ENCODE measurements around the gene MPL. TPM values are rescaled to one million over a fixed set of nuclear protein-coding genes. Genes with fewer than 3 reads are reported as not detected.
A peak's percentile ranks its signal among the peaks of the same experiment; 100 is the strongest.

MPL gene
- total and polyA plus RNA-seq, 5 experiments from 2014 or later = not detected

DNA sequence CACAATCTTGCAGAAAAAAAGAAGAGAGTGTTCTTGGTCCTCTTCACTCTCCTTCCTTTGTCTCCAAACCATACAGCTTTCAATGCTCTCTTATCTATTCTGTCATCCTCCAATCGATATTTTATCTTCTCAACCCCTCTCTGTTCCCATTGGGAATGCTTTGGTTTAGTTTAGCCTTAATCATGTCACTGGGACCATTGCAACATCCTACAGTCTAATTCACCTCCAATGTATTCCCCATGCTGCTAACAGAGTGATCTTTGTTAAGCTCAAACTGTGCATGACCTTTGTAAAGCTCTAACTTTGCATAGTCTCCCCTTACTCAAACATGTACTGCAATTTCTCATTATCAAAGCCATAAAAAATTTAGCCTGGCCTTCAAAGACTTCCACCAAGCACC lies 2.9 kb downstream of the MPL start:
- DNase-seq = no peak
- no peaks in the 10 kb centered on the region for H3K36me3 Mint-ChIP-seq
- ATAC-seq = no peak
- no peak overlapping the region for H3K27ac Mint-ChIP-seq
- POLR2A ChIA-PET = no interaction called here
- H3K4me1 Mint-ChIP-seq = peaks cover 0 to 2% (median 0%) of the 10 kb centered on the region in 4 donors
- no peaks in the 10 kb centered on the region for H3K9me3 Mint-ChIP-seq
- peaks cover 0 to 1% (median 0%) of the 10 kb centered on the region in 5 donors for H3K27me3 Mint-ChIP-seq
- H3K4me3 Mint-ChIP-seq = no peak overlapping the region

DNA sequence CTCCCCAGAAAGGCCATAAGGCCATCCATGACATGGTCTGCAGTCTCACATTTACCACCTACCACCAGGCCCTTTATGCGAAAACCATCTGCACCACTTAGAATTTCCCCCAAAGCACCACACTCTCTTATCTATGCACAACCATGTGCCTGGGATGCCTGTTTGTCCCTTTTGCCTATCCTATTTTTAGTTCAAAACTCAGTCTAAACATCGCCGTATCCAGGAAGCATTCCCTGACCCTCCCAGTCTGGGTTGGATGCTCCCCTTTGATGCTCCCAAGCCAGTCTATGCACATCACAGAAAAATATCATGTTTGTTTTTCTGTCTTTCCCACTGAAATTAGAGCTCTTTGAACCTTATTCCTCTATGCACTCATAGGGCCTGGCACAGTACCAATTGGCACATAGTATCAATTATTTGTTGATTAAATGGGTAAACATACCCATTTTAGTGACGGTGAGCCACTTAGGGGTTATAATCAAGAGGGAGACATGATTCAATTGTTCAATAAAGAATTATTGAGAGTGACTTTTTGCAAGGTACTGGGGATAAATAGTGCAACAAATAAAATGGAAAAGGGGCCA lies 6.7 kb downstream of the MPL start:
- Mint-ChIP-seq H3K27ac (peak overlapping the region in 2 of 10 donors; percentile 1 to 56), H3K27me3 (no peaks in the 10 kb centered on the region), H3K36me3 (no peaks in the 10 kb centered on the region), H3K9me3 (no peaks in the 10 kb centered on the region), H3K4me1 (peaks cover under 1 to 7% (median 4%) of the 10 kb centered on the region in 4 donors), H3K4me3 (no peak overlapping the region)
- ATAC-seq = no peak
- POLR2A ChIA-PET = no interaction called here
- no peak for DNase-seq

DNA sequence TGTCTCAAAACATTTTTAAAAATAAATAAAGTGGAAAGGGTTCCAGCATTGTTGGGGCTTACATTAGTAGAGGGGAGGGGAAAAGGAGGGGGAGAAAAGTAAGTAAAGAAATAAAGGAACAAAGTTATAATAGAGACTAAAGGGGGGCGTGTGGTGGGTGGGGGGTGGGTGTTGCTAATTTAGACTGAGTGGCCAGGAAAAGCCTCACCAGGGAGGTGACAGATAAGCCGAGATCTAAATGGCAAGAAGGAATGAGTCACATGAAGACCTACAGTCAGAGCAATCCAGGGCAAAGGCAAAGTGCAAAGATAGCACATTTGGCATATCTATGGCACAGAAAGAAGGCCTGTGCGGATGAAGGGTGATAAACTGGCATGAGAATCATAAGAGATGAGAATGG lies 7.5 kb downstream of the MPL start:
- ATAC-seq (no peak), DNase-seq (no peak)
- Mint-ChIP-seq H3K4me1 (peaks cover 6 to 13% (median 10%) of the 10 kb centered on the region in 4 donors), H3K27ac (no peak overlapping the region), H3K4me3 (no peak overlapping the region), H3K27me3 (no peaks in the 10 kb centered on the region), H3K36me3 (no peaks in the 10 kb centered on the region), H3K9me3 (no peaks in the 10 kb centered on the region)
- POLR2A ChIA-PET = no interaction called here

DNA sequence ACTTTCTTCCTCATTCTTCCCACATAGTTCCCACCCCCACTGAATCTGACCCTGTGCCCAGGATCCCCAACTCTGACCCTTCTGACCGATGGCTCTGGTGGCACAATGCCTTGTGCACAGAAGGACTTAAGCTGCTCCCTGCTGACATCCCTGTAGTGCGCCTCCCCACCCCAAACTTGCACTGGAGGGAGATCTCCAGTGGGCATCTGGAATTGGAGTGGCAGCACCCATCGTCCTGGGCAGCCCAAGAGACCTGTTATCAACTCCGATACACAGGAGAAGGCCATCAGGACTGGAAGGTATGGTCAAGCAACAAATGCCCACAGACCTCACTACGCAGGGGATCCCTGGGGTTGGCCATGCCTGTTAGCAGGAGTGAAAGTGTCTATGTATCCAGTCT lies 9.0 kb downstream of the MPL start:
- Mint-ChIP-seq H3K36me3 (no peaks in the 10 kb centered on the region), H3K27ac (peak overlapping the region in 1 of 10 donors; percentile 17)
- POLR2A ChIA-PET = no interaction called here

DNA sequence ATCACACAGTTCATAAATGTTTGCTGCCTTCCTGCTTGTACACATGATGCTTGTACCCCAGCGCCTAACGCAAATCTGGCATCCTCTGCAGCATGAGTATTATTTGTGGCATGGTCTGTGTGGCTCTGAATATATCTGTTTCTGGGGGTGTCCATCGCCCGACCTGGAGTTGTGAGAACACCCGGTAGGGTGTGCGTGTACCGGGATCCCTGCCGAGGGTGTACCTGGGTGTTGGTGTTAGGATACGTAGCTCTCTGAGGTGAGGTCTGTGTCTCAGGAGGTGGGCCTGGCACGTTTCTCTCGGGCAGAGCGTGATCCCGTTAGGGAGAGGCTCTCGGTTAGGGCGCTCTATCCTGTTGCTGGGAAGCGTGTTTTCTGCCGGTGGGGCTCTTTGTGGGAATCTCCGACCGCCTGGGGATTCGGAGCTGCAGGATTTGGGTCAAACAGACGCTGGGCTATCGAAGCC lies 10.8 kb downstream of the MPL start:
- ATAC-seq (no peak), DNase-seq (no peak)
- H3K4me1 Mint-ChIP-seq = peaks cover 6 to 16% (median 11%) of the 10 kb centered on the region in 4 donors
- no peaks in the 10 kb centered on the region for H3K27me3 Mint-ChIP-seq
- H3K9me3 Mint-ChIP-seq = no peaks in the 10 kb centered on the region
- peak overlapping the region in 9 of 10 donors; percentile 11 to 84 (median 68) for H3K4me3 Mint-ChIP-seq
- peak overlapping the region in 8 of 10 donors; percentile 14 to 87 (median 73) for H3K27ac Mint-ChIP-seq
- POLR2A ChIA-PET = interaction anchor here (0.9 to 1.1 kb wide), 4 partner anchors 10 to 42 kb away, joined by 3 to 4 read pairs (median 3); partner anchors contain the start of genes CDC20, MED8 and SZT2
- H3K36me3 Mint-ChIP-seq = no peaks in the 10 kb centered on the region

More for the DNA sequence above, 9.0 kb downstream of the MPL start:
- Mint-ChIP-seq H3K9me3 (no peaks in the 10 kb centered on the region), H3K4me1 (peaks cover 6 to 13% (median 10%) of the 10 kb centered on the region in 4 donors), H3K27me3 (no peaks in the 10 kb centered on the region), H3K4me3 (no peak overlapping the region)
- DNase-seq (no peak), ATAC-seq (no peak)

DNA sequence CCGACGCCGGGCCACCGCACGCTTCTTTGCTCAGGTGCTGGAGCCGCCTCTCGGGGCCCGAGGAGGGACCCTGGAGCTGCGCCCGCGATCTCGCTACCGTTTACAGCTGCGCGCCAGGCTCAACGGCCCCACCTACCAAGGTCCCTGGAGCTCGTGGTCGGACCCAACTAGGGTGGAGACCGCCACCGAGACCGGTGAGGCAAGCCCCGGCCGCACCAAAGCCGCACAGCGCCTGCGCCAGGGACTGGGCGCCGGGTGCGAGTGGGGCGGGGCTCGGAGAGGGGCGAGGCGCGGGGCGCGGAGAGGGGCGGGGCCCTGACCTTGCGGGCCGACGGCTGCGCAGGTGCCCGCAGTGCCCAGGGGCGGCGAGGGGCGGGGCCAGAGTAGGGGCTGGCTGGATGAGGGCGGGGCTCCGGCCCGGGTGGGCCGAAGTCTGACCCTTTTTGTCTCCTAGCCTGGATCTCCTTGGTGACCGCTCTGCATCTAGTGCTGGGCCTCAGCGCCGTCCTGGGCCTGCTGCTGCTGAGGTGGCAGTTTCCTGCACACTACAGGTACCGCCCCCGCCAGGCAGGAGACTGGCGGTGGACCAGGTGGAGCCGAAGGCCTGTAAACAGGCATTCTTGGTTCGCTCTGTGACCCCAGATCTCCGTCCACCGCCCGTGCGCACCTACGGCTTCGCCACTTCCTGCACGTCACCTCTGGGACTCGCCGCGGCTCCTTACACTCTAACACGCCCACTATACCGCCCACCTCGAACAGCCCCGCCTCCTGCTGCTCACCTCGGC lies 11.4 kb downstream of the MPL start:
- DNase-seq (peak; percentile 19 to 85 (median 71)), ATAC-seq (peak; percentile 84 to 92)
- H3K36me3 Mint-ChIP-seq = no peaks in the 10 kb centered on the region
- H3K9me3 Mint-ChIP-seq = no peaks in the 10 kb centered on the region
- no peaks in the 10 kb centered on the region for H3K27me3 Mint-ChIP-seq
- H3K4me3 Mint-ChIP-seq = peak overlapping the region; percentile 44 to 87 (median 82)
- POLR2A ChIA-PET = interaction anchor here (0.9 to 1.1 kb wide), 4 partner anchors 10 to 41 kb away, joined by 3 to 4 read pairs (median 3); partner anchors contain the start of genes CDC20, MED8 and SZT2
- H3K27ac Mint-ChIP-seq = peak overlapping the region in 9 of 10 donors; percentile 75 to 98 (median 94)
- H3K4me1 Mint-ChIP-seq = peaks cover 6 to 14% (median 12%) of the 10 kb centered on the region in 4 donors

DNA sequence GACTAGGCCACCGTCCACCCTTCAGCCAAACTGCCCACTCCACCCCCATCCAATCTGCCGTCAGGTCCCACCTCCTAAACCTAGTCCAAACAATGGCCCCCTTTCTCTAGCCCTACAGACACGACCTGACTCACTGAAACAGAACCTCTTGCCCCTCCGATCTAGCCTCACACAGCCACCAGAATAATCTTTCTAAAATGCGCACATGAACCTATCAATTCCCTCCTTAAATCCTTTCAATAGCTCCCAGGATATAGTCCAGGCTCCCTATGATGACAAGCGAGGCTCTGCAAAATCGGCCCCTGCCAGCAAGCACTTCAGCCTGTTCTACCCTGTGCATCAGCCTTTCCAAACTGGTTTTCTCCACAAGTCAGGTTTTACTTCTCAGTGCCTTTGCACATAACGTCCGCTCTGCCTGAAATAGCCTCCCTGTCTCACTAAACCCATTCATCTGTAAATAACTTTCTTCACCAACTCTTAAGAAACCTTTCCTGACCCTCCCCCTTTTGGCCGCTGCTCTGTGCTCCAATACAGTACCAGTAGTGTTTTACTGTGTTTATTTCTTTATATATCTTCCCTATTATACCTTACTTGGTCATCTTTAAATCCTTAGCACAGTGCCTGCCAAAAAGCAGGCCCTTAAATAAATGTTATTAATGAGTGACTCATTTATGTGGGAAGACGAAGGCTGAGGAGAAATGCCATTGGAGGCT lies 12.1 kb downstream of the MPL start:
- Mint-ChIP-seq H3K9me3 (no peaks in the 10 kb centered on the region), H3K4me3 (peak overlapping the region; percentile 44 to 87 (median 82)), H3K27ac (peak overlapping the region; percentile 66 to 98 (median 94)), H3K4me1 (peaks cover 6 to 15% (median 12%) of the 10 kb centered on the region in 4 donors), H3K36me3 (no peaks in the 10 kb centered on the region), H3K27me3 (no peaks in the 10 kb centered on the region)
- POLR2A ChIA-PET = no interaction called here
- DNase-seq = no peak
- peak in 1 of 2 donors; percentile 3 for ATAC-seq

DNA sequence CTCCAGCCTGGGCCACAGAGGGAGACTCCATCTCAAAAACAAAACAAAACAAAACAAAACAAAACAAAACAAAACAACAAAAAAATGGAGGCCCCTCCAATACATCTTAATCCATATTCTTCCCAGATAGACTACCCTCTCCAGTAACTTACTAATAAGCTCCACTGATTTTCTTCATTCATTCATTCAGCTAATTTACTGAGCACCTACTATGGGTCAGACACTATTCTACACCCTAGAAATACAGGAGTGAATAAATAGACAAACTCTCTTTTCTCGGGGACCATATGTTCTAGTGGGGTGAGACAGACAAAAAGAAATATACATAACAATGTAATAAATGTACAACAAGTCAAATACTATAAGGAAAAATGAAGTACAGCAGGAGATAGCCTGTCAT lies 13.4 kb downstream of the MPL start:
- ATAC-seq (no peak), DNase-seq (no peak)
- no peak overlapping the region for H3K4me3 Mint-ChIP-seq
- POLR2A ChIA-PET = no interaction called here
- H3K27ac Mint-ChIP-seq = peak overlapping the region in 6 of 10 donors; percentile 4 to 98 (median 62)
- no peaks in the 10 kb centered on the region for H3K9me3 Mint-ChIP-seq
- no peaks in the 10 kb centered on the region for H3K36me3 Mint-ChIP-seq
- H3K4me1 Mint-ChIP-seq = peaks cover 6 to 15% (median 11%) of the 10 kb centered on the region in 4 donors
- no peaks in the 10 kb centered on the region for H3K27me3 Mint-ChIP-seq

DNA sequence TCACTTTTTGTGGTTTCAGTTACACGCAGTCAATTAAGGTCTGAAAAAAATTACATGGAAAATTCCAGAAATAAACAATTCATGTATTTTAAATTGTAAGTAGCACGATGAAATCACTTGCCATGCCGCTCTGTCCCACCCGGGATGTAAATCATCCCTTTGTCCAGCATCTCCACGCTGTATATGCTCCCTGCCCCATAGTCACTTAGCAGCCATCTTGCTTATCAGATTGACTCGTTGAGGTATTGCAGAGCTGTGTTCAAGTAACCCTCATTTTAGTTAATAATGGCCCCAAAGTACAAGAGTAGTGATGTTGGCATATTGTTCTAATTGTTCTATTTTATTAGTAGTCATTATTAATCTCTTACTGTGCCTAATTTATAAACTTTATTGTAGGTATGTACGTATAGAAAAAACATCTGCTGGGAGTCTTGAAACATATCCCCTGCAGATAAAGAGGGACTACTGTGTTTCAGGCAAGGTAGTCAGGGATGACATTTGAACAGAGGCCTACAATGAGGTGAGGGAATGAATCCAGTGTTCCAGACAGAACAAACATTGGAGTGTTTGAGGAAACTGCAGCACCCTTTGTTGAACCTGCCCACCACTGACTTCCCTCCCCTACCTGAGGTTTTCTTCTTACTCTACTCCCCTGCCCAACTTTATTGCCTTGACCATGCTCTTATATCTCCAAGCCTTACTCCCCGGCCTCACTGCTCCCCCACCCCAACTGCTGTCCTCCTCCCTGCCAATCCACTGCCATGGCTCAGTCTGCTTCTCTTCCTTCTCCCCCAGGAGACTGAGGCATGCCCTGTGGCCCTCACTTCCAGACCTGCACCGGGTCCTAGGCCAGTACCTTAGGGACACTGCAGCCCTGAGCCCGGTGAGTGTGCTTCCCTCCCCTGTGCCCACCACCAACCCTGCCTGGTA lies 14.1 kb downstream of the MPL start:
- peak overlapping the region in 6 of 10 donors; percentile 21 to 98 (median 77) for H3K27ac Mint-ChIP-seq
- DNase-seq = no peak
- no peak overlapping the region for H3K4me3 Mint-ChIP-seq
- POLR2A ChIA-PET = interaction anchor here (1.8 kb wide), 1 partner anchor 15 kb away, joined by 4 read pairs; no protein-coding TSS in a partner anchor
- peaks cover 6 to 15% (median 11%) of the 10 kb centered on the region in 4 donors for H3K4me1 Mint-ChIP-seq
- H3K9me3 Mint-ChIP-seq = no peaks in the 10 kb centered on the region
- no peaks in the 10 kb centered on the region for H3K27me3 Mint-ChIP-seq
- H3K36me3 Mint-ChIP-seq = no peaks in the 10 kb centered on the region
- ATAC-seq = no peak

DNA sequence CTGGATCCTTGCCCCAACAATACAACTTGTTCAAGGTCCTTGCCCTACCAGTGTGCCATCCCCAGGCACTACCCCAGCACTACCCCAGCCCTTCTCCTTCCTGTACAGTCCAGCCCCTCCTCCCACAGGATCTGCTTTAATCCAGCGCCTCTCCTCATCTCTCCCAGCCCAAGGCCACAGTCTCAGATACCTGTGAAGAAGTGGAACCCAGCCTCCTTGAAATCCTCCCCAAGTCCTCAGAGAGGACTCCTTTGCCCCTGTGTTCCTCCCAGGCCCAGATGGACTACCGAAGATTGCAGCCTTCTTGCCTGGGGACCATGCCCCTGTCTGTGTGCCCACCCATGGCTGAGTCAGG lies 14.7 kb downstream of the MPL start:
- POLR2A ChIA-PET = interaction anchor here (1.8 kb wide), 1 partner anchor 15 kb away, joined by 4 read pairs; no protein-coding TSS in a partner anchor
- no peak for ATAC-seq
- no peak overlapping the region for H3K4me3 Mint-ChIP-seq

DNA sequence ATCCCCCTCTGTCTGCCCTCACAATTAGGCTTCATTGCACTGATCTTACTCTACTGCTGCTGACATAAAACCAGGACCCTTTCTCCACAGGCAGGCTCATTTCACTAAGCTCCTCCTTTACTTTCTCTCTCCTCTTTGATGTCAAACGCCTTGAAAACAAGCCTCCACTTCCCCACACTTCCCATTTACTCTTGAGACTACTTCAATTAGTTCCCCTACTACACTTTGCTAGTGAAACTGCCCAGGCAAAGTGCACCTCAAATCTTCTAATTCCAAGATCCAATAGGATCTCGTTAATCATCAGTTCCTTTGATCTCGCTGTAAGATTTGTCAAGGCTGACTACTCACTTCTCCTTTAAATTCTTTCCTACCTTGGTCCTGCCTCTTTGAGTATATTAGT lies 15.3 kb downstream of the MPL start:
- no peaks in the 10 kb centered on the region for H3K36me3 Mint-ChIP-seq
- no peak for ATAC-seq
- H3K4me3 Mint-ChIP-seq = no peak overlapping the region
- DNase-seq = no peak
- no peaks in the 10 kb centered on the region for H3K9me3 Mint-ChIP-seq
- POLR2A ChIA-PET = interaction anchor here (1.8 kb wide), 1 partner anchor 14 kb away, joined by 4 read pairs; no protein-coding TSS in a partner anchor
- no peaks in the 10 kb centered on the region for H3K27me3 Mint-ChIP-seq
- H3K4me1 Mint-ChIP-seq = peaks cover 12 to 18% (median 12%) of the 10 kb centered on the region in 4 donors
- peak overlapping the region in 5 of 10 donors; percentile 32 to 91 (median 68) for H3K27ac Mint-ChIP-seq

More for the DNA sequence above, 14.7 kb downstream of the MPL start:
- no peaks in the 10 kb centered on the region for H3K27me3 Mint-ChIP-seq
- H3K36me3 Mint-ChIP-seq = no peaks in the 10 kb centered on the region
- H3K9me3 Mint-ChIP-seq = no peaks in the 10 kb centered on the region
- DNase-seq = no peak
- peaks cover 10 to 15% (median 11%) of the 10 kb centered on the region in 4 donors for H3K4me1 Mint-ChIP-seq
- H3K27ac Mint-ChIP-seq = peak overlapping the region in 6 of 10 donors; percentile 9 to 82 (median 72)

DNA sequence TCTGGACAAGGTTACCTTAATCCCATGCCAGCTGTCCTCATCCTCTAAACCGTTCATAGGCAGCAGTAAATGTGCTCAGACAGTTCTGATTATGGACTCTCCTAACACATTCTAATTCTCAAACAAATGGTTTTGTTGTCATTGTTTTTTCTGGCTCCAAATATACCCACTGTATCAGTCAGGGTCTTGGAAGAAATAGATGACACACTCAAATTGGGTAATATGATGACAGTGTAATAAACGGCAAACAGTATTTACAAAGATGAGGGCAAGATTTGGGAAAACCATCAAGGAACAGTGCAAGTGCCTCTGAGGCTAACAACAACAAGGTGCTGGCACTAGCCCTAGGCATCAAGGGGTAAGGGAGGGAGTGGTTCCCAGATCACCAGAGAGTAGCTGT lies 16.9 kb downstream of the MPL start:
- Mint-ChIP-seq H3K27ac (peak overlapping the region in 2 of 10 donors; percentile 46 to 53), H3K4me3 (no peak overlapping the region), H3K4me1 (peaks cover 12 to 22% (median 20%) of the 10 kb centered on the region in 4 donors), H3K36me3 (no peaks in the 10 kb centered on the region), H3K27me3 (no peaks in the 10 kb centered on the region), H3K9me3 (no peaks in the 10 kb centered on the region)
- DNase-seq = no peak
- POLR2A ChIA-PET = no interaction called here
- no peak for ATAC-seq

Data from naive thymus-derived CD8-positive, alpha-beta T cell (primary cell).